IPS-15b (cell line): ENCODE data around the gene TRPM2.

Experiments used
- H3K27me3 ChIP-seq: one replicate; pipeline ENCODE4 v1.6.1; 2013; ENCODE audit warnings: low read length; ENCODE audit not compliant: control insufficient read depth, insufficient read depth
- H3K36me3 ChIP-seq: one replicate; pipeline ENCODE4 v1.6.1; 2013; ENCODE audit warnings: low read length; ENCODE audit not compliant: control insufficient read depth, insufficient read depth
- H3K4me1 ChIP-seq: one replicate; pipeline ENCODE4 v1.6.1; 2013; ENCODE audit warnings: mild to moderate bottlenecking, low read length; ENCODE audit not compliant: control insufficient read depth, insufficient read depth
- H3K4me3 ChIP-seq: one replicate; pipeline ENCODE4 v1.5.1; 2013; ENCODE audit warnings: low read depth, low read length
- H3K9ac ChIP-seq: one replicate; pipeline ENCODE4 v1.6.1; 2013; ENCODE audit warnings: low read depth, mild to moderate bottlenecking, low read length
- H3K9me3 ChIP-seq: one replicate; pipeline ENCODE4 v1.6.1; 2013; ENCODE audit warnings: mild to moderate bottlenecking, low read length; ENCODE audit not compliant: control insufficient read depth, insufficient read depth

Gene TRPM2

DNA sequence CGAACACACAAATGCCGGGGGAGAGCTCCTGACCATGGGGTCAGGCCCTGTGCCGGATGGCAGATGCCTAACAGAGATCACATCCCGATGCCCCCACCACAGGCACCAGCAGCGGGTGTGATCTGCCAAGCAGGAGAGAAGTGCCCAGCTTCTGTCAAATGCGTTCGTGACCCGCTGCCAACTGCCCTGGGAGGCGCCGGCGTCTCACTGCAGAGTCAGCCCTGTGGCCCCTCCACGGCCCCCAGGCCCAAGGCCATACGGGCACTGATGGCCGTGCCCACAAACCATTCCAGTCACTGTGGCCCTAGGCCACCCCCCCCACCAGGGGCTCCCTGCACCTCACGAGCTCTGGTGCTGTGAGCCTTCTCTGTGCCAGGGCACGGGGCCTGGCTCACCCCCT lies 22.2 kb upstream of the TRPM2 start:
- Histone ChIP-seq H3K36me3 (peaks cover 15% of the 10 kb centered on the region), H3K9me3 (no peaks in the 10 kb centered on the region), H3K27me3 (no peaks in the 10 kb centered on the region), H3K4me1 (no peaks in the 10 kb centered on the region), H3K9ac (no peak overlapping the region), H3K4me3 (no peak overlapping the region)

DNA sequence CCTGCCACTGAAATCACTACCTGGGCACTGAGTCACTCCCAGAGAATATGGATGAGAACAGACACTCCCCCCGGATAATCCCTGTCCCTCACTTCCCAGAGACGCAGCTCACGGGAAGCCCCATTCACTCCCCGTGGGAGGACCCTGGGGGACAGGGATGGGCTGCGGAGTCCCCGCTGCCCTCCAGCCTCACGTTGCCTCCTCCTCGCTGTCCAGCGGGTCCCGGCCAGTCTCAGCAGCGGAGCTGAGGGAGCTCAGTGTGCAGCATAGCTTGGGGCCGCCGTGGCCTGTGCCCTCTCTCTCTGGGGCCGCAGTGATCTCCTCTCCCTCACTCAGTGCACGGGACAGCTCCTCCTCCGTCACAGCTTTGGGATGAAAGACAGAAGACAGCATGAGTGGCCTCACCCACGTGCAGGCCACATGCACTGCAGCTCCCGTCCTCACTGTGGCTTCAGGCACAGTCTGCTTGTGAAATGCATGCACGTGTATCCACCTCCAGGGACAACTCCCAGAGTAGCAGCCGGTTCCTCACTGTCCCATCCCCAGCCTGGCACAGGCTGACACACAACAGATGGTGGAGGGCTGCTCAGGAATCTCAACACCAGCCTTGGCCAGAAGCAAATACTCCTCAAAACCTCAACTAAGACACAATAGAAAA lies 21.6 kb upstream of the TRPM2 start:
- no peaks in the 10 kb centered on the region for H3K9me3 ChIP-seq
- peaks cover 13% of the 10 kb centered on the region for H3K36me3 ChIP-seq
- no peak overlapping the region for H3K9ac ChIP-seq
- H3K4me3 ChIP-seq: no peak overlapping the region
- no peaks in the 10 kb centered on the region for H3K4me1 ChIP-seq
- H3K27me3 ChIP-seq: no peaks in the 10 kb centered on the region

DNA sequence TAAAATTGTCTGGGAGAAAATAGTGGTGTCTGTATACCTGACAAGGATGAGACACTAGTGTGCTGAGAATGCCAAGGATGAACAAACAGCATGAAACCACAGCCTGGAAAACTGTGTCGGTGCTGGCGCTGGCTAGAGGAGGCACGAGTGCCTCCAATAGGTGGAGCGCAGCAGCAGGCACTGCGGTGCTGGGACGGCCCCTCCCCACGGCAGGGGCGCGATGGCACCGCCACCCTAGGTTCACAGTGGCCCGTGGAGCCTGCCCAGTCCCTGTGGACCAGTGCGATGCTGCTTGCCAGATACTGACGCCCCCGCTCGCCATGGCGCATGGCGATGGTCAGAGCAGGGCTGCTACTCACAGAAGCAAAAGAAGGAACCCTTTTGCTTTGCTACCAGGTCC lies 21.0 kb upstream of the TRPM2 start:
- H3K4me1 ChIP-seq: no peaks in the 10 kb centered on the region

DNA sequence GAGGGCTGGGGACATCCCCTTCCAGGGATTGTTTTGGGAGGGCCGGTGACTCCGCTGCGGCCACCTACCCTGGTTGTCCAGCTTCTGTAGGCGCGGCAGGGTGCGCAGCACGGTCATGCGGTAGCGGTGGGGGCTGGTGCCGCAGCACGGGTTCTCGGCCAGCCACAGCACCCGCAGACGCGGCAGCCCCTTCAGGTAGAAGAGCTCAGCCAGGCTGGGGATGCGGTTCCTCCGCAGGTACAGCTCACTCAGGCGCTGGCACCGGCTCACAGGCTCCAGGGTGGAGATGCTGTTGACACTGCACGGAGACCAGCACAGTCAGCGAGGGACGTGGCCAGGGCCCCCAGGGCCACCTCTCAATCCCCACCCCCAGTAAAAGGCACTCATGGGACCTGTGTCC lies 20.5 kb upstream of the TRPM2 start:
- peaks cover 6% of the 10 kb centered on the region for H3K36me3 ChIP-seq
- peaks cover 2% of the 10 kb centered on the region for H3K4me1 ChIP-seq
- no peak overlapping the region for H3K9ac ChIP-seq

More for the DNA sequence above, 21.0 kb upstream of the TRPM2 start:
- Histone ChIP-seq H3K9me3 (no peaks in the 10 kb centered on the region), H3K36me3 (peaks cover 10% of the 10 kb centered on the region), H3K9ac (no peak overlapping the region), H3K27me3 (no peaks in the 10 kb centered on the region), H3K4me3 (no peak overlapping the region)

DNA sequence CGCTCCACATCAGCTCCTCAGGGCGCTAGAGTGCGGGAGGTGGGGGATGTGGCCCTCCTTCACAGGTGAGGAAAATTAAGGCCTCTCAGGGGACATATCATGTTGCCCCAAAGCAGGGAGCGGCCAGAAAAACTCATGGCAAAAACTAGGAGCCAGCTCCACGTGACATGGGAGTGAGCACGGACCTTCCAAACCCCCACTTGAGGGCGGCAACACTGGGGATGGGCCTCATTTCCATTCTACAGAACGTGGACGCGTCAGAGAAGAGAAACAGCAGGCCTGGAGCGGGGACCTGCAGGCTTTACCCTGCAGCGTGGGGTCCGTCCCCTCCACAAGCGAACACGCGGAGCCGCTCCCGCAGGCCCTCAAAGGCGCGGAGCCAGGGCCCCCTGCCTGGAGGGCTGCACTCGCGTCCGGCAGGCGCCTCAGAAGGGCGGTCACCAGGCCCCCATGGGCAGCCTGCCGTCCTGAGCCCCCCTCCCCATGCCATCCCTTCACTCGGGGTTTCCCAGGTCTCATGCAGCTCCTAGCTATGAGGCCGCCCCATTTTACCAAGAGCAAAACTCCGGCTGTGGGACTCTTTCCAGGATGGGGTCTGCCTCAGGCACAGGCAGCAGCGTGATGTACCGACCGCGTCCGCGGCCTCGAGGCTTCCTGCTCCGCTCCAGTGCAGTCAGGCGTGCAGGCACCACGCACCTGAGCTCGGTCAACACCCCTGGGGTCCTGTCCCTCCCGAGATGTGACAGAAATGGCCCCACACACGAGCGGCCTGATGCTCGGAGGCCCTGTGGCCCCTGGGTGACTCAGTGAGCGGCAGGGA lies 19.7 kb upstream of the TRPM2 start:
- H3K4me3 ChIP-seq: no peak overlapping the region
- no peak overlapping the region for H3K9ac ChIP-seq
- no peaks in the 10 kb centered on the region for H3K9me3 ChIP-seq
- H3K4me1 ChIP-seq: peaks cover 2% of the 10 kb centered on the region
- H3K27me3 ChIP-seq: no peaks in the 10 kb centered on the region
- H3K36me3 ChIP-seq: peaks cover 4% of the 10 kb centered on the region

More for the DNA sequence above, 20.5 kb upstream of the TRPM2 start:
- Histone ChIP-seq H3K27me3 (no peaks in the 10 kb centered on the region), H3K9me3 (no peaks in the 10 kb centered on the region), H3K4me3 (no peak overlapping the region)

DNA sequence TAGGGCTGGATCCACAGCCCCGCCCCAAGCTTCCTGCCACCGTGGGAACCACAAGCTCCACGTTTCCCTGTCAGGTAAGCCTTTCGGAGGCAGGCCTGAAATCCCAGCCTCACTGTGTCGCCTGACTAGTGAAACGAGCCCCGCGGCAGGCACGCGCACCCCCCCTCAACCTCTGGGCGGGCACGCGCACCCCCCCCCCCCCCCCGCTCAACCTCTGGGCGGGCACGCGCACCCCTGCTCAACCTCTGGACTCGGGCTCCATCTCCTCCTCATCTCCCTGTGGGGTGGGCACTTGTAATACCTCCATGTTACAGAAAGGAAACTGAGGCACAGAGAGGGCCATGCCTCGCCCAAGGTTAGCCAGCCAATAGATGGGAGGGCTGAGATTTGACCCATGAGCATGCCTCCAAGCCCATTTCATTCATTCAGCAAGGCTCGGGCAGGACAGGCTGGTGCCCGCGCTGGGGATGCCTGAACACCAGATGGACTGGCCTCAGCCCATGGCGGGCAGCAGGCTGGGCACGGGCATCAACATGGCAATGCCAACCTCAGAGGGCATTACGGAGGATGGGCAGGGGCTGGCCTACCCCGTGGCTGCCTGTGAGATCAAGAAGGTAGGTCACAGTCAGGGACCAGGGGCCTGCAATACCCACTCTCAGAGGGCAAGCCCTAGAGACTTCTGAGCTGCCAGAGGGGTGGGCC lies 18.9 kb upstream of the TRPM2 start:
- H3K4me3 ChIP-seq: no peak overlapping the region
- peaks cover 4% of the 10 kb centered on the region for H3K36me3 ChIP-seq
- no peak overlapping the region for H3K9ac ChIP-seq
- peaks cover 2% of the 10 kb centered on the region for H3K4me1 ChIP-seq
- H3K27me3 ChIP-seq: no peaks in the 10 kb centered on the region
- H3K9me3 ChIP-seq: no peaks in the 10 kb centered on the region

DNA sequence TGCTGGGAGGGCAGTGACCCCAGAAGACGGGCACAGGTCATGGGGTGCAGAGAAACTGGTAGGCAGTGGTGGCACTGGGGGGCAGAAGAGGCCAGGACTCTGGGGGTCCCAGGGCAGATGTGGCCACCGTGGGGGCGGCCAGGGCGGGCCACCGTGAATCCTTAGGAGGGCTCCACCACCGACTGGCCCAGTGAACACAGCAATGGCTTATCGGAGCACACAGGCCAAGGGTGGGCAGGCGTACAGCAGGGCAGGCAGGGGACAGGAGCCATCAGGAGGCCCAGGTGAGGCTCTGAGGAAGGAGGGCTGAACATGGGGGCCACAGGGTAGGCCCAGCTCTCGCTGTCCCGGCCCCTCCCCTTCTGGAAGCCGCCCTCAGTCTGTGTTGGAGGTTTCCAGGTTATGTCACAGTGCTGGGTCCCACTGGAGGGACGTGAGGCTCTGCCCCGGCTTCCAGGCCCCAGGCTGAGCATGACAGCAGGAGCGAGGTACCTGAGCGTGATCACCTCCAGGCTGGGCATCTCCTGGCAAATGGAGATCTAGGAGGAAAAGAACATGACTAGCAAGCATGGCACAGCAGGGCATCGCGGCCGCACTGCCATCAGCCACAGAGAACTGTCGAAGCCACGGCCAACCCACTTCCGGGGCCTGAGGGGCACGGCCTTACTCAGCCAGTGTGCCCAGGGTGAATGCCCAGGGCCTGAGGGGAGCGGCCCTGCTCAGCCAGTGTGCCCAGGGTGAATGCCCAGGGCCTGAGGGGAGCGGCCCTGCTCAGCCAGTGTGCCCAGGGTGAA lies 18.0 kb upstream of the TRPM2 start:
- no peak overlapping the region for H3K4me3 ChIP-seq
- H3K27me3 ChIP-seq: no peaks in the 10 kb centered on the region
- H3K36me3 ChIP-seq: peaks cover 4% of the 10 kb centered on the region
- H3K9me3 ChIP-seq: no peaks in the 10 kb centered on the region
- H3K9ac ChIP-seq: no peak overlapping the region
- H3K4me1 ChIP-seq: peaks cover 4% of the 10 kb centered on the region

DNA sequence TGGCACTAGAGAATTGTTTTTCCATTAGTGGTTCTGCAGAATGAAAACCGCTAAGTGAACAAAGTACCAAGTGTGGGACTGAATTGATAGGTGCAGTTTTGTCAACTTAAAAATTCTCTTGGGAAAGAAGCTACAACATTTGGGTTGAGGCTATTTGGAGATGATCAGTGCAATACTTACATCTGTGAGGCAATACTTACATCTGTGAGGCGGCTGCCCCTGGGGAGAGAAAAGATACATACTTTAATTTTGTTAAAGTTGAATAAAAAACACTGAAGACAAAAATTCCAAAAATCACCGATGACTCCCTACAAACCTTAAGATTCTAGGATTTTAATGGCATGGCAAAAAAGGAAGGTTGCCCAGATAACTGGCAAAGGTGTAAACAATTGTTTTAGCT lies 16.0 kb upstream of the TRPM2 start:
- H3K9ac ChIP-seq: no peak overlapping the region
- no peaks in the 10 kb centered on the region for H3K36me3 ChIP-seq
- peaks cover 9% of the 10 kb centered on the region for H3K4me1 ChIP-seq
- no peak overlapping the region for H3K4me3 ChIP-seq
- no peaks in the 10 kb centered on the region for H3K9me3 ChIP-seq
- no peaks in the 10 kb centered on the region for H3K27me3 ChIP-seq

DNA sequence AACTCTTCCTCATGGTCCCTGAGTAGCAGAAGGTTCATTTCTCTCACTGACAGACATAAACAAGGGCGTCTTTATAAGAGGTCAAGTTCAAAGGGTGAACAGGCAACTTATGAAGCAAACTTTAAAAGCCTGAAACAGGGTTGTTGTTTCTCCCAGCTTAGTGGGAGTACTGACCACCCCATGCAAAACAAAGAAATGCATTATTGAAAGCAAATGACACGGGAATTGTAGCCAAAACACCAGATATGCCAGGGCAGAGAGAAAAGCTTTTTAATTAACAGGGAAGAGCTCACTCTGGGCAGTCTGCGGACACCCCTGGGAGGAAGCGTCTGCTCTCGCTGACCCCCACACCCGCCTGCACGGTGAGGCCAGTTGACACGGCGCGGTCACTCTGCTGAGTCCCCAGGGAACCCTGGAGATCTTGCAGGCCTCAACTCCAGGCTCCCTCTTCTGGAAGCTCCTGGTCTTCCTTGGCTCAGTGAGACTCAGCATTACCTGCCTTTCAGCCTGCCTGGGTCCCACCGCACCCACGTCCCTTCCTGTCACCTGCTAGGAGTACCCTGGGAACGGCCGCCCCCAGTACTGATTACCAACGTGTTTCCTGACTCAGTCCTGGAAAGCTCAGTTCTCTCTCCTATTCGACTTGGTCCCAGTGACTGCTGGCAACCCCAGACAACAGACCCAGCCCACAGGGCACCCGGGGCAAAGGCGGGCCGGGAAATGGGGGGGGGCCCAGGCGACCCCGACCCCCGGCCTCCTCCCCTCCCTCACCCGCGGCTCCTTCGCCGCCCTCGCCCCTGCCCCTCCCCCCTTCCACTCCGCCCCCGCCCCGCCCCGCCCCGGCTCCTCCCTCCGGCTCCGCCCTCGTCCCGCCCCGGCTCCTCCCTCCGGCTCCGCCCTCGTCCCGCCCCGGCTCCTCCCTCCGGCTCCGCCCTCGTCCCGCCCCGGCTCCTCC lies 15.2 kb upstream of the TRPM2 start:
- Histone ChIP-seq H3K9me3 (no peaks in the 10 kb centered on the region), H3K4me3 (peak overlapping the region; percentile 59), H3K27me3 (no peaks in the 10 kb centered on the region), H3K36me3 (no peaks in the 10 kb centered on the region), H3K4me1 (peaks cover 9% of the 10 kb centered on the region), H3K9ac (no peak overlapping the region)

DNA sequence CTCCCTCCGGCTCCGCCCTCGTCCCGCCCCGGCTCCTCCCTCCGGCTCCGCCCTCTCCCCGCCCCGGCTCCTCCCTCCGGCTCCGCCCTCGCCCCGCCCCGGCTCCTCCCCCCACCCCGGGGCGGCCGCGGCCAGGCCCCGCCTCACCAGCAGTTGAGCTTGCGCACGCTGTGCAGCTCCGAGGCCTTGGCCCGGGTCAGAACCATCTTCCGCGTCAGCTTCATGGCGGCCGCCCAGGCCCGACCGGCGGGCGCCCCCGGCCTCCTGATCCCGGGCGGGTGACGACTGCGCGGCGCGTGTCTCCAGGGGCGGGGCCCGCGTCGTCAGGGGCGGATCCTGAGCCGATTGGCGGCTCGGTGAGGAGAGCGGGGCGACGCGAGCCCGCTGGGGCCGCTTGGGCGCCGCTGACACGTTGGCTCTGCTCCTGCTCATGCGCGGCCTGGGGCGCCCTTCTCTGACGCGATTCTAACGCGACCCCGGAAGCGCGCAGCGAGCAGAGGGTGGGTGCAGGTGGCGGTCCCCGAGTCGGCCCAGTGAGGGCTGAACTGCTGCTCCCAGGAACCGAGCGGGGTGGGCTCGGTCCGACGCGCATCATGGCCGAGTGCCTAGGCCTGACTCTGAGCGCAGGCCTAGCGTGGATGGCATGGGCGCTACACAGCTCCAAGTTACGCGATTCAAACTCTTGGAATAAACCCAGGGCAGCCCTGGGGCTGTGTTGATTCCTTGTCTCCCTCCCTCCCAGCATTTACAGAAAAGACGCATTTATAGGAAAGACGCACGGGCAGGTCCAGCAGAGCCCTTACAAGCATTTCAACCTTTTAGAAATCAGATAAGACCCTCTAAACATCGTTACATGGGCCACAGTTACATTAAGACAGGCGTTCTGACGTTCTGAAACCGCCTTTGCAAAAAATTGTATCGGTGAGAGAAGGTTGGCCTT lies 14.2 kb upstream of the TRPM2 start, which contains the start of gene CFAP410:
TSS of gene CFAP410 (minus strand) at position 420 of the 940 bp plus-strand sequence. CDS start at position 224, 196 bp downstream.
- Histone ChIP-seq H3K9me3 (no peaks in the 10 kb centered on the region), H3K27me3 (no peaks in the 10 kb centered on the region), H3K4me1 (peaks cover 9% of the 10 kb centered on the region), H3K36me3 (no peaks in the 10 kb centered on the region), H3K4me3 (peak within 1 kb of the TSS; percentile 89), H3K9ac (peak within 1 kb of the TSS; percentile 92)
